GM21576 (cell line): ENCODE measurements around the gene CERT1.

Experiments used
- ATAC-seq: cut with Tn5 transposase; IDR thresholded peaks from one replicate; pipeline ENCODE4 v1.9.1; 2021; ENCODE audit warnings: mild to moderate bottlenecking, moderate library complexity; ENCODE audit not compliant: unreplicated experiment

The CERT1 gene

DNA sequence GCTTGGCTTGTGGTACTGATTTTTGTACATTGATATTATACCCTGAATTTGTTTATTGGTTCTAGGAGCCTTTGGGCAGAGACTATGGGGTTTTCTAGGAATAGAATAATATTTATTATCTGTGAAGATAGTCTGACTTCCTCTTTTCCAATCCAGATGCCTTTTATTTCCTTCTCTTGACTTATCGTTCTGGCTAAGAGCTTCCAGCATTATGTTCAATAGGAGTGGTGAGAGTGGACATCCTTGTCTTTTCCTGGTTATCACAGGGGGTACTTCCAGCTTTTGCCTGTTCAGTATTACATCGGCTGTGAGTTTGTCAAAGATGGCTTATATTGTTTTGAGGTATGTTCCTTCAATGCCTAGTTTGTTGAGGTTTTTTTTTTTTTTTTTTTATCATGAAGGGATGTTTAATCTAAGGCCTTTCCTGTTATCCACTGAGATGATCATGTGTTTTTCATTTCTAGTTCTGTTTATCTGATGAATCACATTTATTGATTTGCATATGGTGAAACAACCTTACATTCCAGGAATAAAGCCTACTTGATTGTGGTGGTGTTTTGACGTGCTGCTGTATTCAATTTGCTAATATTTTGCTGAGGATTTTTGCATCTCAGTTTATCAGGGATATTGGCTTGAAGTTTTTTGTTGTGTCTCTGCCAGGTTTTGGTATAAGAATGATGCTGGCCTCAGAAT is 77.5 kb downstream of the CERT1 start:
- no peak for ATAC-seq

DNA sequence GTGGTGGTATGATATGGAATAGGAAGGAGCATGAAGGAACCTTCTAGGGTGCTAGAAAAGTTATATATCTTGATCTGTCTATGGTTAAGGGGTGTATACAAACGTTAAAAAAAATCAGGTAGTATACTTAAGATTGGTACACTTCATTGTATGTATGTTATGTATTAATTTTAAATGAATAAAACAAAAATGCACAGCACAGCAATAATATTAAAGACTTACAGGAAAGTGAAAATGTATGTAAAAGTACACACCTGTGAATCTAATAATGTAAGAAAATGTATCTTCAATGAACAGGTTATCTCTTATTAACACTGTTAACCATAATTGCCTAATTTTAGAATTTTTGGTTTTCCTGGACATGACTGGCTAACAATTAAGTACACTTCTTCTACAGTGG is 97.2 kb downstream of the CERT1 start:
- no peak for ATAC-seq

GRCh38 chr5:75412111-75412990 is 99.1 kb downstream of the CERT1 start:
- ATAC-seq, result no peak

DNA sequence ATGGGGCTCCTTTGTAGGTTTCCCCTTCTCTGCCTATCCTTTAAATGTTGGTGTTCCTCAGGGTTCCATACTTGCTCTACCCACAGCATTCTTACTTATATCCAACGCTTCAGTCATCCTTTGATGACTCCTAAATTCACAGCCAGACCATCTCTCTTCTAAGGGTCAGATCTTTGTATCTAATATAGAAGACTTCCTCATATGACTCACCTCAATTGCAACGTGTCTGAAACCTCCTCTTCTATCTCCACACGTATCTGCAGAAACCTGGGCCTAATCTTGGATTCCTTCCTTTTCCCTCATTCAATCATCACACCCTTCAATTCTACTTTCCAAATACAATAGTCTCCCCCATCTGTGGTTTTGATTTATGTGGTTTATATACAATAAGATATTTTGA is 106.1 kb downstream of the CERT1 start:
- ATAC-seq, result no peak

- ATAC-seq, result no peak
These were observed 116.2 kb downstream of the CERT1 start for GRCh38 chr5:75395277-75395676.

GRCh38 chr5:75389430-75389829 is 122.0 kb downstream of the CERT1 start:
- ATAC-seq, result no peak

GRCh38 chr5:75387806-75388205 is 123.6 kb downstream of the CERT1 start:
- ATAC-seq, result no peak

DNA sequence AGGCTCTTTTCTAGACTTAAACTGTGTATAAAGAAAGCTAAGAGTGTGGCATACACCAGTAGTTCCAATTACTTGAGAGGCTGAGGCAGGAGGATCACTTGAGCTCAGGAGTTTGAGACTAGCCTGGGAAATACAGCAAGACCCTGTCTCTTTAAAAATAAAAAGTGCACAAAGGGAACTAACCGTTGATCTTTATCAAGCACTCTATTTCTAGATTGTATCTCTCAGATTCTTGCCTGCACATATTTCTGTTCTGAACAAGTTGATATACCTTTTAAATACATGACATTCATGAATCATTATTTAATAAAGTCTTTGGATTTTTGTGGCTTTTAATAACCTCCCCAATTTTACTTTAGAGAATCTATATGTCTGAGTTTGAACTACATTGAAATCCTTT is 127.2 kb downstream of the CERT1 start:
- ATAC-seq, result no peak

DNA sequence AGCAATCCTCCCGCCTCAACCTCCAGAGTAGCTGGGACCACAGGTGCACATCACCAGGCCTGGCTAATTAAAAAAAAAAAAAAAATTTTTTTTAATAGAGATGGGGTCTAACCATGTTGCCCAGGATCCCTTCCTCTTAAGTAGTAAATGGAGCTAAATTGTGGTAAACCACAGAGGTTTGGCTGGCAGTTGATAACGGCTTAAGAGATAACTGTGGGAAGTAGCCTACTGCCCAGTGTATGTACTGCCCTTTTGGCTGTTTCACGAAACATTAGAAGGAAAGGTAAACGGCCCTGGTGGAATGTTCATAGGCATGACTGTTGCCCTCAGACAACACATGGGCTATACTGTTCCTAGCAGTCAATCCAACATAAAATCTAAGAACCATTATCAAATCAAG is 130.0 kb downstream of the CERT1 start:
- no peak for ATAC-seq

- ATAC-seq, result no peak
These were observed 131.3 kb downstream of the CERT1 start for GRCh38 chr5:75380099-75380498.

GRCh38 chr5:75375414-75375813 is 136.0 kb downstream of the CERT1 start:
- ATAC-seq, result no peak

- no peak for ATAC-seq
These were observed 137.0 kb downstream of the CERT1 start for GRCh38 chr5:75374394-75374814.

DNA sequence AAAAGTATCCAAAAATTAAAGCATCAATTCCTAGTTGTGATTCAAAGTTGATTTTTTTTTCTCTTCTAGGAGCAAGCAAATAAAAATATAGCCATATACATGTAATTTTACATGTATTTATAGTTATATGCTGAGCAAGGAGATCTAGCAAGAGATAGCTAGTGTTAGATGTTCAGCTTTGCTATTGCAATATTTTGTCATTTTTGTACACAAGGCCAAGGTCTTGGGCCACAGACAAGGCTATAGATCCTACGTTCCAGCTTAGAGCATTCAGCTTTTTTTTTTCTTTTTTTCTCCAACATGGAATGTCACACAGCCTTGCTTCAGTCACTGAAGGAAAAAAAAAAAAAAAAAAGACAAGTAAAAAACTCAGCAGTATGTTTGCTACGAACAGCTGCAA is 137.6 kb downstream of the CERT1 start:
- ATAC-seq, result no peak

DNA sequence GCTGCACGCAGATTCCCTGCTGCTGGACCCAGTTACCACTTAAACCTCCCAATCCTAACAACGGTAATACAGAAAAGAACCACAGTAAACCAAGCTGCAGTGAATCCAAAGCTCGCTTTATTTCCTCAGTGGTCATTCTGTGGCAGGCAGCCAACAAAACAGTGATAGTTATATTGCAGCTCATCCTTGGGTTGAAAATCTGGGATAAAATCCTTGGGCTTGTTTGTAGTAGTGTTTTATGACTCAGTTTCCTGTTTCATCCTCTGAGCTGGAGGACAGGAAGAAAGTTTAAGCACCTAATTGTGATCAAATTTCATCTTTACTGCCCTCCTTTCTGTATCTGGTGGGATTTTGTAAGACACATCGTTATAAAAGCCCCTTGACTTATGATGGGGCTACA is 143.0 kb downstream of the CERT1 start:
- no peak for ATAC-seq

DNA sequence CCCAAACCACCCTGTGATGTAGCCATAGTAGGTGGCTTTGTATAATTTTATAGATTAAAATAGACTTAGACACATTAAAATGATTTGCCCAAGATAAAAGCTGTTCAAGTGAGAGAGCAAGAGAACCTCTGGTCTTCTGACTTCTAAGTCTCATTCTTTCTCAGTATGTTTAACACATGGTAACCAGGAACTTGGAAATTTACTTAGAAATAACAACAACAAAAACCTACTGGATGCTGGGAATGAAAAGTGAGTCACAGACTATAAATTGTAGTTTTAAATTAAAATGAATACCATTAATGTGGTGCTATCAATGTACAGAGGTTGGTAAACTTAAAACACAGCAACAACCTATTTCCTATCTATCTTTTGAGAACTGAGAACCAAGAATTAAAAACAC is 144.0 kb downstream of the CERT1 start:
- no peak for ATAC-seq

DNA sequence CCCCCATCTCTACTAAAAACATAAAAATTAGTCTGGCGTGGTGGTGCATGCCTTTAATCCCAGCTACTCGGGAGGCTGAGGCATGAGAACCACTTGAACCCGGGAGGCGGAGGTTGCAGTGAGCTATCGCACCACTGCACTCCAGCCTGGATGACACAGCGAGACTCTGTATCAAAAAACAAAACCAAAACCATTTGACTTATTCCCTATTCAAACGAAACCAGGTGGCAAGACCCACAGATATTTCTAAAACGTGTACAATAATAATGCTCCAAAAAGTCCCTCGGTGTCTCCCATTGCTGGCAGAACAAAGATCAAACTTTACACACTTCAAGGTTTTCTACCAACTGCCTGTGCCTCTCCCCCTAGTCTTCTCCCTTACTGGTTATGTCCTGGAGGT is 144.6 kb downstream of the CERT1 start:
- ATAC-seq, result peak; percentile 82

DNA sequence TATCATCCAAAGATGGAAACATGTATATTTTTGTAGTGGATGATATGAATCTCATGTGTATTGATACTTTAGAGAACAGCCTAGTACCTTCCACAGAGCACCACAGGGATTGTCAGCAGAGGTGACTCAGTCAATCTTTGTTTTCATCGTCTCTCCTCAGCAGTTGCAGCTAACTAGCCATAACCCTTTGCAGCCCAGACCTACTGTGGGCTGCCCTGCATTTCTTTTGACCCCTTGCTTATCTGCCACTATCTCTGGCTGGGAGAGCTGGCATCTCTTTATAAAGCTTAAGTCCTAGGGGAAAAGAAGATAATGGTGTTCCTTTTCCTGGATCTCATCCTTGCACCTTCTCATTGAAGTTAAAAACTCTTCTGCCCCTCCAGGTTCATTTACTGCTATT is 145.7 kb downstream of the CERT1 start:
- no peak for ATAC-seq

- no peak for ATAC-seq
These were observed 146.7 kb downstream of the CERT1 start for GRCh38 chr5:75364571-75365280.

GRCh38 chr5:75363726-75364495 is 147.5 kb downstream of the CERT1 start:
- no peak for ATAC-seq

- no peak for ATAC-seq
These were observed 148.3 kb downstream of the CERT1 start for GRCh38 chr5:75363111-75363510.

- ATAC-seq, result no peak
These were observed 148.9 kb downstream of the CERT1 start for GRCh38 chr5:75362474-75362975.
